Neural cell (in vitro differentiated cells): ENCODE measurements around the gene PORCN. TPM values are rescaled to one million over a fixed set of nuclear protein-coding genes. Genes with fewer than 3 reads are reported as not detected.

Experiments
- H2AFZ ChIP-seq: fragments of 200-600, 300-800 bp; sonication (generic), shearing (Covaris generic); 2 replicates; pipeline ENCODE4 v1.6.0; 2014; ENCODE audit warnings: low read depth, mild to moderate bottlenecking, antibody characterized with exemption, low read length, moderate library complexity
- H3F3A ChIP-seq: fragments of 200-600 bp; shearing (Covaris generic); 2 replicates; pipeline ENCODE4 v1.6.1; 2016; ENCODE audit warnings: mild to moderate bottlenecking, moderate library complexity, mixed read lengths, antibody characterized with exemption, low read length; ENCODE audit not compliant: insufficient read depth, poor library complexity, severe bottlenecking
- H3K27ac ChIP-seq: fragments of 200-600, 300-800 bp; sonication (generic), shearing (Covaris generic); 2 replicates; pipeline ENCODE4 v1.5.1; 2014; ENCODE audit warnings: mild to moderate bottlenecking, low read length, moderate library complexity
- H3K27me3 ChIP-seq: fragments of 300-800, 200-600 bp; sonication (generic), shearing (Covaris generic); 2 replicates; pipeline ENCODE4 v1.6.0; 2014; ENCODE audit warnings: mild to moderate bottlenecking, low read depth, low read length, moderate library complexity; ENCODE audit not compliant: insufficient read depth
- H3K36me3 ChIP-seq: fragments of 300-800, 200-600 bp; sonication (generic), shearing (Covaris generic); 2 replicates; pipeline ENCODE4 v1.5.1; 2014; ENCODE audit warnings: mild to moderate bottlenecking, antibody characterized with exemption, low read length, moderate library complexity; ENCODE audit not compliant: insufficient read depth
- H3K4me2 ChIP-seq: fragments of 300-800, 200-600 bp; sonication (generic), shearing (Covaris generic); 2 replicates; pipeline ENCODE4 v1.6.0; 2014; ENCODE audit warnings: mild to moderate bottlenecking, low read length
- H3K4me3 ChIP-seq: fragments of 300-800, 200-600 bp; sonication (generic), shearing (Covaris generic); 2 replicates; pipeline ENCODE4 v1.5.1; 2014; ENCODE audit warnings: mild to moderate bottlenecking, low read length, moderate library complexity
- H3K79me2 ChIP-seq: fragments of 200-600 bp; shearing (Covaris generic); replicated peaks from 2 replicates; pipeline ENCODE4 v1.6.0; 2014; ENCODE audit warnings: mild to moderate bottlenecking, low read length, moderate library complexity; ENCODE audit not compliant: insufficient read depth
- H3K9ac ChIP-seq: fragments of 300-800, 200-600 bp; sonication (generic), shearing (Covaris generic); 2 replicates; pipeline ENCODE4 v1.6.1; 2016; ENCODE audit warnings: mild to moderate bottlenecking, low read length, mixed read lengths
- H3K9me2 ChIP-seq: fragments of 200-600 bp; shearing (Covaris generic); 2 replicates; pipeline ENCODE4 v1.6.1; 2016; ENCODE audit warnings: mild to moderate bottlenecking, low read length, mixed read lengths; ENCODE audit not compliant: insufficient read depth
- H3K9me3 ChIP-seq: fragments of 200-600, 300-800 bp; sonication (generic), shearing (Covaris generic); 2 replicates; pipeline ENCODE4 v1.6.1; 2016; ENCODE audit warnings: mild to moderate bottlenecking, mixed run types, low read length, moderate library complexity, mixed read lengths
- H4K20me1 ChIP-seq: fragments of 200-600 bp; shearing (Covaris generic); 2 replicates; pipeline ENCODE4 v1.6.1; 2016; ENCODE audit warnings: mild to moderate bottlenecking, mixed run types; ENCODE audit not compliant: insufficient read depth
- EP300 ChIP-seq: fragments of 450-650 bp; conservative IDR thresholded peaks from 2 replicates; pipeline ENCODE4 v1.6.1; 2014; ENCODE audit warnings: antibody characterized with exemption, mild to moderate bottlenecking, moderate library complexity; ENCODE audit not compliant: poor library complexity, severe bottlenecking
- EZH2 ChIP-seq: fragments of 200-600, 300-800 bp; shearing (Covaris generic), sonication (generic); IDR thresholded peaks from 2 replicates; pipeline ENCODE4 v1.6.1; 2014; ENCODE audit warnings: antibody characterized with exemption, low read length, borderline replicate concordance, mild to moderate bottlenecking; ENCODE audit not compliant: insufficient read depth, poor library complexity, severe bottlenecking
- MXI1 ChIP-seq: fragments of 450-650 bp; conservative IDR thresholded peaks from 2 replicates; pipeline ENCODE4 v1.6.1; 2014; ENCODE audit warnings: antibody characterized with exemption, mild to moderate bottlenecking; ENCODE audit not compliant: poor library complexity, severe bottlenecking
- POLR2AphosphoS5 ChIP-seq: IDR thresholded peaks from 2 replicates; pipeline ENCODE4 v1.6.1; 2012
- RAD21 ChIP-seq: fragments of 450-650 bp; conservative IDR thresholded peaks from 2 replicates; pipeline ENCODE4 v1.6.1; 2014; ENCODE audit warnings: antibody characterized with exemption, mild to moderate bottlenecking, moderate library complexity
- SMC3 ChIP-seq: fragments of 450-650 bp; conservative IDR thresholded peaks from 2 replicates; pipeline ENCODE4 v1.6.1; 2014; ENCODE audit warnings: antibody characterized with exemption, mild to moderate bottlenecking, moderate library complexity; ENCODE audit not compliant: poor library complexity
- TAF1 ChIP-seq: IDR thresholded peaks from 2 replicates; pipeline ENCODE4 v1.6.1; 2012; ENCODE audit warnings: low read depth
- polyA plus RNA-seq: library from polyadenylated mRNA; depleted of rRNA; stranded (reverse); fragments of >200 nt; gene quantifications from 2 replicates; pipeline ENCODE4 v1.2.3, GENCODE V29; 2014
- TF ChIP-seq, protein P1 (sequence below): IDR thresholded peaks from 2 replicates; pipeline ENCODE4 v1.6.1; 2012; ENCODE audit warnings: borderline replicate concordance
- TF ChIP-seq, protein P2 (sequence below): fragments of 450-650 bp; IDR thresholded peaks from 2 replicates; pipeline ENCODE4 v1.5.1; 2014; ENCODE audit warnings: antibody characterized with exemption, mild to moderate bottlenecking, moderate library complexity; ENCODE audit not compliant: poor library complexity, severe bottlenecking

PORCN gene
- polyA plus RNA-seq, 1 donor from 2014 or later = 29.8 TPM

DNA sequence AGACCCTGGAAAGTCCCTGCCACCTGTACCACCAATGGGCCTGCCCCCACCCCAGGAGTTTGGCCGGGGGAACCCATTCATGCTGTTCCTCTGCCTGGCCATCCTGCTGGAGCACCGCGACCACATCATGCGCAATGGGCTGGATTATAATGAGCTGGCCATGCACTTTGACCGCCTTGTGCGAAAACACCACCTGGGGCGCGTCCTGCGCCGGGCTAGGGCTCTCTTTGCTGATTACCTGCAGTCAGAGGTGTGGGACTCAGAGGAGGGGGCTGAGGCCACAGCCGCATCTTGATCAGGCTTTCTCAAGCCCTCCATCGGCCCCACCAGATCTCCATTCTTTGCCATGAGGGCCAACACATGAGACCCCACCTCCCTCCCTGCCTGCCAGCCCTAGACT, 51.9 kb downstream of the PORCN start:
- no peak for TF ChIP-seq EP300
- Histone ChIP-seq H4K20me1 (no peaks in the 10 kb centered on the region), H2AFZ (no peak overlapping the region)

DNA sequence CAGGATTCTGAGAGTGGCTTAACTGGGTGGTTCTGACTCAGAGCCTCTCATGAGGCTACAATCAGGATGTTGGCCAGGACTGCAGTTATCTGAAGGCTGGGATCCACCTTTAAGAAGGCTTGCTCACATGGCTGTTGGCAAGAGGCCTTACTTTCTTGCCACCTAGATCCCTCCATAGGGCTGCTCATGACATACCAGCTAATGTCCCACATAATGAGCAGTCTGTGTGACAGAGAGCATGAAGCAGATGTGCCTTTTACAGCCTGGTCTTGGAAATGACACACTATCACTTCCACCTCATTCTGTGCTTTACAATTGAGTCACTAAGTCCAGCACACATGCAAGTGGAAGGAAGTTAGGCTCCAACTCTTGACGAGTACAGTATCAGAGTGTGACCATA, 61.2 kb downstream of the PORCN start:
- no peak overlapping the region for H3K27ac ChIP-seq
- TF ChIP-seq RAD21 = no peak
- TF ChIP-seq, protein P1, sequence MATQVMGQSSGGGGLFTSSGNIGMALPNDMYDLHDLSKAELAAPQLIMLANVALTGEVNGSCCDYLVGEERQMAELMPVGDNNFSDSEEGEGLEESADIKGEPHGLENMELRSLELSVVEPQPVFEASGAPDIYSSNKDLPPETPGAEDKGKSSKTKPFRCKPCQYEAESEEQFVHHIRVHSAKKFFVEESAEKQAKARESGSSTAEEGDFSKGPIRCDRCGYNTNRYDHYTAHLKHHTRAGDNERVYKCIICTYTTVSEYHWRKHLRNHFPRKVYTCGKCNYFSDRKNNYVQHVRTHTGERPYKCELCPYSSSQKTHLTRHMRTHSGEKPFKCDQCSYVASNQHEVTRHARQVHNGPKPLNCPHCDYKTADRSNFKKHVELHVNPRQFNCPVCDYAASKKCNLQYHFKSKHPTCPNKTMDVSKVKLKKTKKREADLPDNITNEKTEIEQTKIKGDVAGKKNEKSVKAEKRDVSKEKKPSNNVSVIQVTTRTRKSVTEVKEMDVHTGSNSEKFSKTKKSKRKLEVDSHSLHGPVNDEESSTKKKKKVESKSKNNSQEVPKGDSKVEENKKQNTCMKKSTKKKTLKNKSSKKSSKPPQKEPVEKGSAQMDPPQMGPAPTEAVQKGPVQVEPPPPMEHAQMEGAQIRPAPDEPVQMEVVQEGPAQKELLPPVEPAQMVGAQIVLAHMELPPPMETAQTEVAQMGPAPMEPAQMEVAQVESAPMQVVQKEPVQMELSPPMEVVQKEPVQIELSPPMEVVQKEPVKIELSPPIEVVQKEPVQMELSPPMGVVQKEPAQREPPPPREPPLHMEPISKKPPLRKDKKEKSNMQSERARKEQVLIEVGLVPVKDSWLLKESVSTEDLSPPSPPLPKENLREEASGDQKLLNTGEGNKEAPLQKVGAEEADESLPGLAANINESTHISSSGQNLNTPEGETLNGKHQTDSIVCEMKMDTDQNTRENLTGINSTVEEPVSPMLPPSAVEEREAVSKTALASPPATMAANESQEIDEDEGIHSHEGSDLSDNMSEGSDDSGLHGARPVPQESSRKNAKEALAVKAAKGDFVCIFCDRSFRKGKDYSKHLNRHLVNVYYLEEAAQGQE = no peak
- TF ChIP-seq TAF1 = no peak
- TF ChIP-seq, protein P2, sequence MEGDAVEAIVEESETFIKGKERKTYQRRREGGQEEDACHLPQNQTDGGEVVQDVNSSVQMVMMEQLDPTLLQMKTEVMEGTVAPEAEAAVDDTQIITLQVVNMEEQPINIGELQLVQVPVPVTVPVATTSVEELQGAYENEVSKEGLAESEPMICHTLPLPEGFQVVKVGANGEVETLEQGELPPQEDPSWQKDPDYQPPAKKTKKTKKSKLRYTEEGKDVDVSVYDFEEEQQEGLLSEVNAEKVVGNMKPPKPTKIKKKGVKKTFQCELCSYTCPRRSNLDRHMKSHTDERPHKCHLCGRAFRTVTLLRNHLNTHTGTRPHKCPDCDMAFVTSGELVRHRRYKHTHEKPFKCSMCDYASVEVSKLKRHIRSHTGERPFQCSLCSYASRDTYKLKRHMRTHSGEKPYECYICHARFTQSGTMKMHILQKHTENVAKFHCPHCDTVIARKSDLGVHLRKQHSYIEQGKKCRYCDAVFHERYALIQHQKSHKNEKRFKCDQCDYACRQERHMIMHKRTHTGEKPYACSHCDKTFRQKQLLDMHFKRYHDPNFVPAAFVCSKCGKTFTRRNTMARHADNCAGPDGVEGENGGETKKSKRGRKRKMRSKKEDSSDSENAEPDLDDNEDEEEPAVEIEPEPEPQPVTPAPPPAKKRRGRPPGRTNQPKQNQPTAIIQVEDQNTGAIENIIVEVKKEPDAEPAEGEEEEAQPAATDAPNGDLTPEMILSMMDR = no peak
- TF ChIP-seq EP300 = no peak
- no peak for TF ChIP-seq SMC3
- TF ChIP-seq POLR2AphosphoS5 = no peak
- no peak for TF ChIP-seq EZH2
- TF ChIP-seq MXI1 = no peak
- H3K9me2 ChIP-seq = no peaks in the 10 kb centered on the region
- peaks cover 1% of the 10 kb centered on the region for H3K79me2 ChIP-seq
- no peaks in the 10 kb centered on the region for H4K20me1 ChIP-seq
- H3F3A ChIP-seq = no peaks in the 10 kb centered on the region
- H3K4me2 ChIP-seq = no peak overlapping the region
- no peaks in the 10 kb centered on the region for H3K9me3 ChIP-seq
- H3K36me3 ChIP-seq = no peaks in the 10 kb centered on the region
- H2AFZ ChIP-seq = no peak overlapping the region
- no peaks in the 10 kb centered on the region for H3K27me3 ChIP-seq
- H3K9ac ChIP-seq = no peak overlapping the region
- H3K4me3 ChIP-seq = no peak overlapping the region

More for the DNA sequence above, 51.9 kb downstream of the PORCN start:
- no peaks in the 10 kb centered on the region for H3K36me3 ChIP-seq
- no peaks in the 10 kb centered on the region for H3K9me2 ChIP-seq
- no peak overlapping the region for H3K9ac ChIP-seq
- no peaks in the 10 kb centered on the region for H3K79me2 ChIP-seq
- no peak overlapping the region for H3K4me3 ChIP-seq
- H3F3A ChIP-seq = no peaks in the 10 kb centered on the region
- no peak overlapping the region for H3K4me2 ChIP-seq
- H3K9me3 ChIP-seq = no peaks in the 10 kb centered on the region
- no peaks in the 10 kb centered on the region for H3K27me3 ChIP-seq
- no peak overlapping the region for H3K27ac ChIP-seq

Other genes with a start within 250 kb of the PORCN start
- gene SSX3, start 152.3 kb upstream of the PORCN start, polyA plus RNA-seq = not detected in 2 replicates
- gene SSX4, start 125.5 kb upstream of the PORCN start, polyA plus RNA-seq = not detected in 2 replicates
- gene SSX4B, start 97.0 kb upstream of the PORCN start, polyA plus RNA-seq = not detected in 2 replicates
- gene SLC38A5, start 38.7 kb upstream of the PORCN start, polyA plus RNA-seq = 0.48 and 3.3 TPM in 2 replicates
- gene FTSJ1, start 32.8 kb upstream of the PORCN start, polyA plus RNA-seq = 76.5 and 83.5 TPM in 2 replicates
- 134 and 143 TPM in 2 replicates for gene EBP, start 12.8 kb downstream of the PORCN start, polyA plus RNA-seq
- 4.5 and 7.3 TPM in 2 replicates for gene TBC1D25, start 30.7 kb downstream of the PORCN start, polyA plus RNA-seq
- gene RBM3, start 65.5 kb downstream of the PORCN start, polyA plus RNA-seq = 327 and 378 TPM in 2 replicates
- 210 and 217 TPM in 2 replicates for gene WDR13, start 88.5 kb downstream of the PORCN start, polyA plus RNA-seq
- gene WAS, start 174.8 kb downstream of the PORCN start, polyA plus RNA-seq = 1.0 and 1.1 TPM in 2 replicates
- 3.1 and 3.2 TPM in 2 replicates for gene SUV39H1, start 187.7 kb downstream of the PORCN start, polyA plus RNA-seq